ENCODE measurements around the gene TRDMT1. TPM values are rescaled to one million over a fixed set of nuclear protein-coding genes. Genes with fewer than 3 reads are reported as not detected.

Gene TRDMT1
- total RNA-seq, 3 donors from 2014 or later (not counting 1 experiment from before 2014, with no cell fraction given), result 11.0 to 21.8 (median 14.4) TPM

DNA sequence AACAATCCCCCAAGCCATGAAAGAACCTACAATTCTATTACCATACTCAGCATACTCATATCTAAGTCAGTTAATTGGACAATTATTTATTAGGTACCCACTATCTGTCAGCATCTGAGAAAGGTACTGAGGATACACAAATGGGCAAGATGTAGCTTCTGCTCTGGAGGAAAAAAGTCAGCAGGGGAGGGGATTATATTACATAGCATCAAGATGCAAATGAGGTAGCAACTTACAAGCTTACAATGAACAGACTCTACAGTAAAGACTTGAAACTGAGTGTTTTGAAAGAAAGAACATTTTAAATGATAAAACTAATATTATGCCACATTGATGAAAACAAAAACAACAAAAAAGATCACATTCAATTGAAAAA, 61.1 kb downstream of the TRDMT1 start:
- H3K27me3 Mint-ChIP-seq (ENCODE audit: low read depth in 2 of 2), result peaks cover 0 to 2% of the 10 kb centered on the region in 2 donors
- Histone ChIP-seq H3K36me3 (ENCODE audit: control insufficient read depth, insufficient read depth, low read length) (no peaks in the 10 kb centered on the region), H3K27me3 (ENCODE audit: control insufficient read depth, insufficient read depth, low read length) (no peaks in the 10 kb centered on the region), H3K4me1 (ENCODE audit: control insufficient read depth, insufficient read depth, low read length) (no peaks in the 10 kb centered on the region), H3K4me3 (ENCODE audit: low read length) (no peak overlapping the region), H3K27ac (ENCODE audit: low read length) (no peak overlapping the region), H3K9me3 (ENCODE audit: control insufficient read depth, insufficient read depth, low read length) (no peaks in the 10 kb centered on the region)
- TF ChIP-seq, protein P1, sequence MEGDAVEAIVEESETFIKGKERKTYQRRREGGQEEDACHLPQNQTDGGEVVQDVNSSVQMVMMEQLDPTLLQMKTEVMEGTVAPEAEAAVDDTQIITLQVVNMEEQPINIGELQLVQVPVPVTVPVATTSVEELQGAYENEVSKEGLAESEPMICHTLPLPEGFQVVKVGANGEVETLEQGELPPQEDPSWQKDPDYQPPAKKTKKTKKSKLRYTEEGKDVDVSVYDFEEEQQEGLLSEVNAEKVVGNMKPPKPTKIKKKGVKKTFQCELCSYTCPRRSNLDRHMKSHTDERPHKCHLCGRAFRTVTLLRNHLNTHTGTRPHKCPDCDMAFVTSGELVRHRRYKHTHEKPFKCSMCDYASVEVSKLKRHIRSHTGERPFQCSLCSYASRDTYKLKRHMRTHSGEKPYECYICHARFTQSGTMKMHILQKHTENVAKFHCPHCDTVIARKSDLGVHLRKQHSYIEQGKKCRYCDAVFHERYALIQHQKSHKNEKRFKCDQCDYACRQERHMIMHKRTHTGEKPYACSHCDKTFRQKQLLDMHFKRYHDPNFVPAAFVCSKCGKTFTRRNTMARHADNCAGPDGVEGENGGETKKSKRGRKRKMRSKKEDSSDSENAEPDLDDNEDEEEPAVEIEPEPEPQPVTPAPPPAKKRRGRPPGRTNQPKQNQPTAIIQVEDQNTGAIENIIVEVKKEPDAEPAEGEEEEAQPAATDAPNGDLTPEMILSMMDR (IDR thresholded peaks at IDR 0.05), result no peak
- no peak overlapping the region for H3K27ac Mint-ChIP-seq
- no peak overlapping the region for H3K4me3 Mint-ChIP-seq
- ATAC-seq (no peak), DNase-seq (no peak)
- no peaks in the 10 kb centered on the region for H3K9me3 Mint-ChIP-seq
- intact Hi-C loops (cut with micrococcal nuclease), result no loop called here
- peaks cover 12% of the 10 kb centered on the region for H3K36me3 Mint-ChIP-seq
- no peaks in the 10 kb centered on the region for H3K4me1 Mint-ChIP-seq

DNA sequence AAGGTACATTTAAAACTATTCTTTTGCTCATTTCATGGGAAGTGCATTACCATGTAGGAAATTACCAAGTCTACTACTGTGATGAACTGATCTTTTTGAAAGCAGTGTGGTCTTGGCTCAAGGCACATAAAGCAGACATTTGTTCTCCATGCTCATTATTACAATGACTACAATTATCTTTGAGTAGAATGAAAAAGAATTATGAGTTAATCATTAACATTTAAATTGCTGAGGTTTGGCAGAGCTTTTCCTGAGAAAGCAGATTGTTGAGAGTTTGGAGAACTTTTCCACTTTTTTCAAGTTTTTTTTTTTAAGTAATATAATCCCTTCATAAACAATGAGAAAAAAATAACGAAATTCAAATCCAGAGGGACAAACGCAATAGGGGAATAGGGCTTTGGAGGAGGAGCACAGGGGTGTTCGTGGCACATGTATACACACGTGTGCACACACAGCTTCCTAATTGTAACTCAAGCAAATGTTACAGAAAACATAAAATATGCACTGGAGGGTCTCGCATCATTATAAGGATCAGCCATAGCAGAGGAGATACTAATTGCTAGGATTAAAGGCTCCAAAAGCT, 62.9 kb downstream of the TRDMT1 start:
- Mint-ChIP-seq H3K9me3 (no peaks in the 10 kb centered on the region), H3K36me3 (peaks cover 10% of the 10 kb centered on the region), H3K4me1 (no peaks in the 10 kb centered on the region), H3K27me3 (ENCODE audit: low read depth in 2 of 2) (peaks cover 0 to 5% of the 10 kb centered on the region in 2 donors), H3K4me3 (no peak overlapping the region), H3K27ac (no peak overlapping the region)
- no peaks in the 10 kb centered on the region for H3K36me3 ChIP-seq (ENCODE audit: control insufficient read depth, insufficient read depth, low read length)
- H3K4me1 ChIP-seq (ENCODE audit: control insufficient read depth, insufficient read depth, low read length), result no peaks in the 10 kb centered on the region
- H3K9me3 ChIP-seq (ENCODE audit: control insufficient read depth, insufficient read depth, low read length), result no peaks in the 10 kb centered on the region
- TF ChIP-seq, protein P1 (IDR thresholded peaks at IDR 0.05), result no peak
- 93% methylated on average over 5 of the region's 5 CpGs for WGBS (ENCODE audit: insufficient coverage)
- no peak overlapping the region for H3K4me3 ChIP-seq (ENCODE audit: low read length)
- no peak for ATAC-seq
- H3K27me3 ChIP-seq (ENCODE audit: control insufficient read depth, insufficient read depth, low read length), result no peaks in the 10 kb centered on the region
- no peak overlapping the region for H3K27ac ChIP-seq (ENCODE audit: low read length)
- intact Hi-C loops (cut with micrococcal nuclease), result no loop called here
- no peak for DNase-seq

DNA sequence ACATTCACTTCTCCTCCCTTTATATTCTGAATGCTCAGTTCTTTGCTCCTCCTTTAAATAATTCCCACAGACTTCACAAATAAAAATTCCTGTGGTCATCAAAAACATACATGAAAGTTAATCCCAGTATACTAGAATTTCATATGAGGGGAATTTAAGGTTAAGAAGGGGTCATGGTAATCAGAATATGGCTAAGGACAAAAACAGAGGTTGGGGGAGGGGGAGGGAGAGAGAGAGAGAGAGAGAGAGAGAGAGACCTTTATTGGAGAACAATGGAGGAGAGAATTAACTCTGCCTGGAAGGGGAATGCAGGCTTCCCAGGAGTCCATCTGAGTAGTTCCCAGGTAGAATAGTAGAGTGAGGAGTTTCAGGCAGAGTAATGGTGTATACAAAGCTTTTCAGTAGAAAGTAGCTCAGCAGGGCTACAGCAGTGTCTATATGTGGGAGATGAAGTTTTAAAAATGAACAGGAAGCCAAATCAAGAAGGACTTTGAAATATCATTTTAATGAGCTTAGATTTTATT, 66.7 kb downstream of the TRDMT1 start:
- H3K27ac Mint-ChIP-seq, result no peak overlapping the region
- H3K4me1 ChIP-seq (ENCODE audit: control insufficient read depth, insufficient read depth, low read length), result no peaks in the 10 kb centered on the region
- no peaks in the 10 kb centered on the region for H3K36me3 ChIP-seq (ENCODE audit: control insufficient read depth, insufficient read depth, low read length)
- DNase-seq (no peak), ATAC-seq (no peak)
- no peaks in the 10 kb centered on the region for H3K9me3 Mint-ChIP-seq
- H3K4me3 Mint-ChIP-seq, result no peak overlapping the region
- H3K27ac ChIP-seq (ENCODE audit: low read length), result no peak overlapping the region
- H3K4me3 ChIP-seq (ENCODE audit: low read length), result no peak overlapping the region
- no peaks in the 10 kb centered on the region for H3K36me3 Mint-ChIP-seq
- no peaks in the 10 kb centered on the region for H3K9me3 ChIP-seq (ENCODE audit: control insufficient read depth, insufficient read depth, low read length)
- H3K27me3 Mint-ChIP-seq (ENCODE audit: low read depth in 2 of 2), result peaks cover 0 to 5% of the 10 kb centered on the region in 2 donors
- no peaks in the 10 kb centered on the region for H3K27me3 ChIP-seq (ENCODE audit: control insufficient read depth, insufficient read depth, low read length)
- no peaks in the 10 kb centered on the region for H3K4me1 Mint-ChIP-seq
- TF ChIP-seq, protein P1 (IDR thresholded peaks at IDR 0.05), result no peak
- intact Hi-C loops (cut with micrococcal nuclease), result no loop called here

DNA sequence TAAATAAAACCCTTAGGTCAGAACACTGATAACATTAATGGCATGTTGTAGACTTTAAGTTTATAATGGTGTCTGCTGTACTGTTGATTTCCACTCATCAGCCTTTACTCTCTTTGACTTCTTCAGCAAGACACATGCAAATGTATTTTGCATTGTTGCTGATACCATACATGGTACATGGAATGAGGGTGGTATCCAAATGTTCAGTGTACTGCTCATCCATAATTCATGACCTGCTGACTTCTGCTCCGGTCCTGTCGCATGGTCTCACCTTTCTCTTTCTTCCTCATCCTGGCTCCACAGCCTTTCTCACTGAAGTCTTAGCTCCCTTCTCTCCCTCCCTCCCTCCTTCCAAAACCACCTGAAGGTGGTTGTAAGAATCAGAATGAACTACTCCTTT, 67.2 kb downstream of the TRDMT1 start:
- Histone ChIP-seq H3K27me3 (ENCODE audit: control insufficient read depth, insufficient read depth, low read length) (no peaks in the 10 kb centered on the region), H3K27ac (ENCODE audit: low read length) (no peak overlapping the region), H3K36me3 (ENCODE audit: control insufficient read depth, insufficient read depth, low read length) (no peaks in the 10 kb centered on the region), H3K4me3 (ENCODE audit: low read length) (no peak overlapping the region), H3K4me1 (ENCODE audit: control insufficient read depth, insufficient read depth, low read length) (no peaks in the 10 kb centered on the region), H3K9me3 (ENCODE audit: control insufficient read depth, insufficient read depth, low read length) (no peaks in the 10 kb centered on the region)
- H3K36me3 Mint-ChIP-seq, result no peaks in the 10 kb centered on the region
- WGBS (ENCODE audit: insufficient coverage), result no CpG with 5 or more reads among the region's 2 CpGs
- peaks cover 0 to 5% of the 10 kb centered on the region in 2 donors for H3K27me3 Mint-ChIP-seq (ENCODE audit: low read depth in 2 of 2)
- no peak for DNase-seq
- intact Hi-C loops (cut with micrococcal nuclease), result no loop called here
- ATAC-seq, result no peak
- no peaks in the 10 kb centered on the region for H3K4me1 Mint-ChIP-seq
- H3K9me3 Mint-ChIP-seq, result no peaks in the 10 kb centered on the region
- TF ChIP-seq, protein P1 (IDR thresholded peaks at IDR 0.05), result no peak
- no peak overlapping the region for H3K27ac Mint-ChIP-seq
- no peak overlapping the region for H3K4me3 Mint-ChIP-seq
